ENCODE measurements around the gene SERPINA4.
"Not testable (repeated sequence)": the region's sequence is repeated elsewhere in the genome, so short reads cannot be mapped to it uniquely, and the experiment has no call there.

The SERPINA4 gene

DNA sequence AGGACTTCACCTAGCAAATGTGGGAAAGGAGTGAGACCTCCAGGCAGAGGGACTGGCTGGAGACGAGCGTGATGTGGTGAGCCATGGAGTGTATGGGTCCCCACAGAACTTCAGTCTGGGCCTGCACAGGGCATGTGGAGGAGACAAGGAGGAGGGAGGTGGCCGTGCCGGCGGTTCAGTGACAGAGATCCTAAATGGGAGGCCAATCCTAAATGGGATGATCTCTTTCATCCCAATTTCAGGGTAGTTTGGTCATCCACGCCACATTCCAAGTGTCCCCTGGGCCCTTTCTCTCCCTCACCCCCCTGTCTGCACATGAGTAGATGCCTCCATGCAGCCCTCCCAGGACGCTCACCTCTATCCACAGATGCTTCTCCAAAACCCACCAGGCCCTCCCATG lies 33.2 kb downstream of the SERPINA4 start:
- DNase-seq: no peak

DNA sequence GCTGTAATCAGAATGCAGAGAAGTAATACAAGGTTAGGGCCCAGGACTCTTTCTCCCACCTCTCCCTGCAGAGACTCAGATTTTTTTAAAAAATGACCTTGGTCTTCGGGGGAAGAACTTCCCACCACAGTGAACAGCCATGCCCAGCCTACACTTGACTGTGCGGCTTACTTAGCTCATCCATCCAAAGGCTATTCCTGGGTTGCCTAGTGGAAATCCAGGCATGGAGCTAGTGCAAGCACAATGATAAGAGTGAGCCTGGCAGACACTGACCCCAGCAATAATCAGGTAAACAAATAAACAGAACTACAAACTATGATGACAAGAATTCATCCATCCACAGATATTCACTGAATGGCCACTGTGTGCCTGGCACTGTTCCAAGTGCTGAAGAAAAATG lies 34.7 kb downstream of the SERPINA4 start:
- DNase-seq: no peak

DNA sequence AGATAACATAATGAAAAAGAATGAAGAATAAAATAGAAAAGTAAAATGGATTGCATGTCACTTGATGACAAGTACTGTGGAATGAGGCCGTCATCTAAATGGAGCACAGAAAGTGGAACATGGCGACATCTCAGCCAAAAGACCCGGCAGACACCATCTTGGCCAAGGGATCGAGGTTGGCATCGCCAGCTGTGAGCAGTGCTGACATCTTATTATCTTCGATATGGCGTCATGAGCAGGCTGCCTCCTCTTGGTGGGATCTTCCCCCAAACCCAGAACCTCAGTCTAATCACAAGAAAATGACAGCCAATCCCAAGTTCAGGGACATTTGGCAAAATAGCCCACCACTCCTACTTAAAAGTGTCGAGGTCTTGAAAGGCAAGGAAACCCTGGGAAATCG lies 35.1 kb downstream of the SERPINA4 start:
- no peak for DNase-seq

DNA sequence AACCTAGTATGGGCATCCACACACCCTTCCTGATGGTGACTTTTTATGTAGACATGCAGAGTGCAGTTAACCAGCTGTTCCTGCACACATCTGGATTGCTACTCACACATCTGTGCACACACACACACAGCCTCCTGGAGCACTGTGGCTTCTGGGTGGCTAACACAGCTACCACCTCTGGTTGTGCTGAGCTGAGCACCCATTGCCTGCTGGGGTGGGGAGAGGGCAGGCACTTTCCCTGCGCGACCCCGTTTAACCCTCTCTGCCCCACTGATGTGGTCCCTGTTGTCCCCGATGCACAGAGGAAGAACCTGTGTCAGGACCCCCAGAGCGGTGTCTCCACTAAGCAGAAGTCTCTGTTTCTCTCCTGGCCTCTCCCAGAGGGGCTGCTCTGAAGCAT lies 36.5 kb downstream of the SERPINA4 start:
- no peak for DNase-seq

DNA sequence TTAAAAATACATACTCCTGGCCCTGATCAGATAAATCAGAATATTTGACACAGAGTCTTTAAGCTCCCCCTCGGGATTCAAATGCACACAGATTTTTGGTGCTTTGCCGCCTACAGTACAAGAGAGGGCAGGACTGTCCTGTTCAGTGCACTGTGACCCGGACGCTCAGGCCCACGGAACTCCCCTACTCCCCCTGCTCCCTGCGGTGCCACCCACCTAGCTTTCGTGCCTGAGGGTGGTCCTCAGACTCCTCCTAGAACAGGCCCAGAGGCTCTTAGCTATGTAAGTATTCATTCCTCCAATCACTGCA lies 37.2 kb downstream of the SERPINA4 start:
- no peak for DNase-seq

DNA sequence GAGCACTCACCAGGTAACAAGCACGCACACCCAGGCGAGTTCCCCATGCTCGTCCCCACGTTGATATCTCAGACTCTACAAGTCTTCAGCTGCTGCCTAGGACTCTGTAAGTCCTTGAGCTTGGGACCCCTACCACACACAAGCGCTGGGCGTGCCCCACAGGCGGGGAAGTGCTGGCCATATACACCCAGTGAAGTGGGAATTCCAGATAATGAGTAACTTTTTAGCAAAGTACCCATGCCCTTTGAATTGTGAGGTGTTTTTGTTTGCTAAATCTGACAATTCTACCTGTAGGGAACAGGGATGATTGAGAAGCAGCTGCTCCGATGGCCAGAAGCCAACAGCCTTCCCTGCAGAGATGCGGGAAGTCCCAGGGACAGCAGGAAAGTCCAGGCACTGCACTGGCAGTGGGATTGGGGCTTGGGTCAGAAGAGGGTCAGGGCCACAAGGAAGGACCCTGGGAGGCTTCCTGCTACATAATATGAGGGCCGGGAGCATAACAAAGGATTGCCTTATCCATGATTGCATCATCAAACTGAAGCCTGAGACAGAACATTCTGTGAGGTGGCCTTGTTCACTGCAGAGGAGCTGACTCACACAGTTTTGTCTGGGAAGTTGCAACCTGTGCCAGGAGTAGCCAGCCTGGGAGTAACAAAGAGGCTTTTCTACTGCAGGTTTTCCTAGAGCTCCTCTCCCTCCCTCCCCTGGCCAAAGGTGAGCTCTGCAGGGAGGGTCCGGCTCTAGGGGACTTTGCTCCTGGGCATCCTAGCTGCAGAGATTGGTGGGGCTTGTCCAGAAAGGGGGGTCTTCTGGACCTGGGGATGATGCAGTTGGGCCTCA lies 37.8 kb downstream of the SERPINA4 start:
- DNase-seq: no peak

DNA sequence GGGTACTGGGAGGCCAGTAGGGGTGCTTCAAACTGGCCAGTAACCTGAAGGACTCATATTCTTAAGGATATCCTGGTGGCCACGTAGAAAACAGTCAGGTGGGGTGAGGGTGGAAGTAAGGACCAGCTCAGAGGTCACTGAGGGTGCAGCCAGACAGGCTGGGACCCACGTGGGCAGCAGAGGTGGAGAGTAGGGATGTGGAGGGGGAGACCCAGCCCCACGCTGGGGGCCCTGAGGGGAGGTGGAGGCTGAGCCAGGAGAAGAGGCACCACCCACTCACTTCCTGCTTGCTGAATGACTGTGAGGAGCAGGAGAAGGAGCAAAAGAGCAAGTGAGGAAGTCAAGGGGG lies 38.4 kb downstream of the SERPINA4 start:
- DNase-seq: no peak

DNA sequence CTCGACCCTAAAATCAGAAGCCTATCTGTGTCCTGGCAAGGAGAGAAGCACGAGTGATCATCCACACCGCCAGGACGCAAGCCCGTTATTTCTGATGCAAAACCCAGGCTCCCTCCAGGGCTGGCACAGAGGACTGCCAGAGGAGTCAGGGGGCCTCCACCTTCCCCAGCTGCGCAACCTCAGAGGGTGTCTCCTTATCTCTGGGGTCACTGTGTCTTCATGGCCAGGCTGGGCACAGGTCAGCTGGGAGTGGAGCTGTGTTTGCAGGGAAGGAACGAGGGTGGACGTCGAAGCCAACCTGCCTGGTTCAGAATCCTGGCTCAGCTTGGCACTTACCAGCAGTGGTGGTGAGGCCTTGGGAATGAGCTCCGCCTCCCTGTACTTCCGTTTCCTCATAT lies 38.9 kb downstream of the SERPINA4 start:
- DNase-seq: no peak

DNA sequence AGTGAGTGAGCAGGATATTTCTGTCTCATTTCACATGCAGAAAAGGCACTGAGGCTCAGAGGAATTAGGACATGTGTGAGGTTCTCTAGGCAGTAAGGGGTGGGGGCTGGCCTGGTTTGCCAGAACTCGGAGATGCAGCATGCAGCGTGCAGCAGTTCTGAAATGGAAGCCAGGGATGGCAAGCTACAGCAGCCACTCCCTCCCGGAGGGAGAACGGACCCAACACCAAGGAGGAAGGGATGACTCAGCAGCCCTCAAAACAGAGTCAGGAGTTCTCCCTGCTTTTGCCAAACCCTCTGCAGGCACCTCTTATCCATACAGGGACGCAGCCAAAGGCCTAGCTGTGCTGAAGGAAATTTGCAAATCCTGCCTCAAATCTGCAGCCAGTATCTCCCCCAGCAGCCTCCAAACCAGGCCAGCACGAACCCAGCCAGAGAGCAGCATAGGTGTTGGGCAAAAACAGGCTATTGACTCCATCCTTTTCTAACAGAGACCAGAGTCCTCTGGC lies 40.7 kb downstream of the SERPINA4 start:
- no peak for DNase-seq

DNA sequence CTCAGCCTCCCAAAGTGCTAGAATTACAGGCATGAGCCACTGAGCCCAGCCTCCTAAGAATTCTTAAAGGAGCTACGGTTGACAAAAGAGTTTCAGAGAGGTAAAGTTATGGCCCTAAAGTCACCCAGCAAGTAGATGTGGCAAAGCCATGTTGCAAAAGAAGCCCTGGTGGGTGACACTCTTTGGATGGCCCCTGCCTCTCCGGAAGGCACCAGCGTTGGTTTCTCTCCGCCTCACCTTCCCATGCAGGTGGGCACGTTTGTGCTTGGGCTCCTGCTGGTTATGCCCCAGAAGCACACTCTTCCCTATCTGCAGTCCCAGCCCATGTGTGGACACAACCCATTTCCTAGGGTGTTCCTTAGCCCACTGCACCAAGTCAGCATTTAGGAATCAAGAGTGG lies 41.5 kb downstream of the SERPINA4 start:
- no peak for DNase-seq

DNA sequence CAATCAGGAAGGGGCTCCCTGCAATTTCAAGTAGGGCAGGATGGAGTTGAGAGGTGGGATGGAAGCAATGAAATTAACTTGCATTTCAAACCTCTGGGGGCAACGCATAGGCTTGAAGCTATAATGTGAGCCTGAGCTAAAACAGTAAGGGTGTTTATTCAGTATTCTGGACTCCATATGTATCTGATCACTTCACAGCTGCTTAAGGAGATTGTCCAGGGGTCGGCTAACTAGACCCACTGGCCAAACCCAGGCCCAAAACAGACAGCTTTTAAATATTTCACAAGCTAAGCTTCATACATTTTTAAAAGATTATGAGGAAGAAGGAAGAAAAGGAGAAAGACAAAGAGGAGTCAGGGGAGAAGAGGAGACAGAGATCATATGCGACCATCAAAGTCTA lies 44.1 kb downstream of the SERPINA4 start:
- no peak for DNase-seq

DNA sequence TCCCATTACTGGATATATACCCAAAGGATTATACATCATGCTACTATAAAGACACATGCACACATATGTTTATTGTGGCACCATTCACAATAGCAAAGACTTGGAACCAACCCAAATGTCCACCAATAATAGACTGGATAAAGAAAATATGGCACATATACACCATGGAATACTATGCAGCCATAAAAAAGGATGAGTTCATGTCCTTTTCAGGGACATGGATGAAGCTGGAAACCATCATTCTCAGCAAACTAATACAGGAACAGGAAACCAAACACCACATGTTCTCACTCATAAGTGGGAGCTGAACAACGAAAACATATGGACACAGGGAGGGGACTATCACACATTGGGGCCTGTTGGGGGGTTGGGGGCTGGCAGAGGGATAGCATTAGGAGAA lies 47.7 kb downstream of the SERPINA4 start:
- DNase-seq: not testable (repeated sequence)

DNA sequence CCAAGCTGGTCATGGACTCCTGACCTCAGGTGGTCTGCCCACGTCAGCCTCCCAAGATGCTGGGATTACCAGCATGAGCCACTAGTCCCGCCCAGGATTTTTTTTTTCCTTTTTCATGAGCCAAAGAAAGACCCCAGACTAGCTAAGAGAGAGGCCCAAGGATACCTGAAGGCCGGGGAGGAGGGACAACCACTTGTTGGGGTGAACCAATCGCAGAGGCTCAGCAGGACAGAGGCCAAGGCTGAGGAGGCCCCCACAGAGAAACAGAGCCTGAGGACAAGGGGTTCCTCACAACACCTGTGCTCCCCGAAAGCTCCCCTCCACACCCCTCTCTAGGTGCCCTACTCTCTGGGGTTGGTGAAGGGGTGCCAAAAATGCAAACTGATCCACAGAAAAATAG lies 49.9 kb downstream of the SERPINA4 start:
- DNase-seq: no peak

DNA sequence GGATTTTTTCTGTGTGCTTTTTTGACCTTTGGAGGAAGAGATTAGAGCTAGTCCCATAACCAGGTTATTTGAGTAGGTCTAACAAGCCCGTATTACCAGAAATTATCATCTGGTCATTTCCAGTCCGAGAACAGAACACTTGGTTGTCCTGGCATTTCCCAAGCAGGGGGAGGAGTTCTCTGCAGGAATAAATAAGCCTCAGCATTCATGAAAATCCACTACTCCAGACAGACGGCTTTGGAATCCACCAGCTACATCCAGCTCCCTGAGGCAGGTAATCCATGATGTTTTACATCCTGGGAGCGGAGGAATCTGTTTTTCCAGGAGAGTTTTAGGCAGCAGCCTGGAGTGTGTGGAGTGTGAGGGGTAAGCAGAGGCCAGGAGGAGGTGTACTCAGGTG lies 50.9 kb downstream of the SERPINA4 start, which contains the start of gene SERPINA3:
Gene SERPINA3 (plus strand): TSS at position 218 of the 400 bp plus-strand sequence. CDS start 2,051 bp downstream, outside the sequence.
- DNase-seq: no peak

DNA sequence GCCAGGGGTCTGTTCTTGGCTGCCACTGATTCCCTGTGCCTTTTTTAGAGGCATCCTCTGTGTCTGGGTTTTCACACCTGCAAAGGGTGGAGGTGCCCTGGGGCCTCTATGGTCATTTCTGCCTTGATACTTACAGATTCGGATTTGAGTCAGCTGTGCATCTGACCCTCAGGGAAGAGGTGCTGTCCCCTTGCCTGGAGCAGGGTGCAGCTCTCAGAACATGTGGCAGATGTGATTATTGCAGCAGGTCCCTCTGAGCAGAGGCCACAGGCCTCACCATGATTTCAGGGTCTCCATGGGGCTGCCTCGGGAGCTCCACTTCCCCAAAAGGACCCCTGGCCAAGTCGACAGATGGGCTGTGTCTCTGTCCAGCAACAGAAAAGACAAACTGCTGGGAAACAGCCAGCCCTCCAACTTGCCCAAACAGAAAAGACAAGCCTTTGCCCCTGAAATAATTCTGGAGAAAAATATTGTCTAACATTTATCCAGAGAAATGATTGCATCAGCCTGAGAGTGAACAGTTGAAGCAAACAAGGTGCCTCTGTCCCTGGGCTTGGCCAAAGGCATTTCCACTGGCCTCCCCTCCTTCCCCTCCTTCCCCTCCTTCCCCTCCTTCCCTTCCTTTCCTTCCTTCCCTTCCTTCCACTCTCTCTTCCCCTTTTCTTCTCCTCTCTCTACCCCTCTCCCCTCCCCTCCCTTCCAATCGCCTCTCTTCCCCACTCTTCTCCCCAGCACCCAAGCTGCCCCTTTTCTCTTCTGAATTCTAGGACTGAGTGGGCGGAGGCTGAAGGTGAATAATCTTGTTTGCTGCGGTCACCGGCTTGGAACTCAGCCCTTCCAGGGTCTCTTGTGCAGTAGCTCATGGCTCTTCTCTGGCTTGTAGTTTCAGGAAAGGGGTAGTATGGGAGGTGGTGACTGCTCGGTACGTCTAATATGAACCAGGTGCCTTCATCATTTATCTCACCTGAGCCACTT lies 51.6 kb downstream of the SERPINA4 start:
- DNase-seq: no peak

DNA sequence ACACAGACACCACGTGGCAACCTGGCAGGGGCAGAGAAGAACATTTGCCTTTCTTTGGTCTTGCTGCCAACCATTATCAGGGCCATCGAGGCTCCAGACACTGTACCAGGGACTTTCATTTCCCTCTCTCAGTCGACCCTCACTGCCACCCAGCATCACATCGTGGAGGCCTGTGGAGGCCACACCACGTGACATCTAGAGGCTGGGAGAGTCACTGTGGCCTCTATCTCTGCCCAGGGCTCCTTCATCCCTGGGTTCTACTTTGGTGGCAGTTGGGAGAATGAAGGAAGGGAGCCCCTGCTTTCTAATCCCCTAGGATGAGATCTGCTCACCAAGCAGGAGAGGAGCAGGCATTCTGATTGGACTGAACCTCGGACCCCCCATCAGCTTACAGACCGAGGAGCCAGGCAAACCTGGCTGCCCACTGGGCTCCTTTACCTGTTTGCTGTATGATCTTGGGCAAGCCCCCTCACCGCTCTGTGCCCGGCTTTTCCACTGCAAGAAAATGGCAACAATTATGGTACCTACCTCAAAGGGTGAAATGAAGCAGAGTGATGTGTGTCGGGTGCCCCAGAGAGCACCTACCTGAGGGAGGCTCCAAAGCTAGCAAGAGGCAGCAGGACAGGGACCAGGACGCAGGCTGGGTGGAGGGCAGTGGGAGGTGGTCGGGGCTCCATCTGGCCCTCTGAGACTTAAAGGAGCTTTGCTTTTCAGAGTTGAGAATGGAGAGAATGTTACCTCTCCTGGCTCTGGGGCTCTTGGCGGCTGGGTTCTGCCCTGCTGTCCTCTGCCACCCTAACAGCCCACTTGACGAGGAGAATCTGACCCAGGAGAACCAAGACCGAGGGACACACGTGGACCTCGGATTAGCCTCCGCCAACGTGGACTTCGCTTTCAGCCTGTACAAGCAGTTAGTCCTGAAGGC lies 52.7 kb downstream of the SERPINA4 start:
- no peak for DNase-seq

DNA sequence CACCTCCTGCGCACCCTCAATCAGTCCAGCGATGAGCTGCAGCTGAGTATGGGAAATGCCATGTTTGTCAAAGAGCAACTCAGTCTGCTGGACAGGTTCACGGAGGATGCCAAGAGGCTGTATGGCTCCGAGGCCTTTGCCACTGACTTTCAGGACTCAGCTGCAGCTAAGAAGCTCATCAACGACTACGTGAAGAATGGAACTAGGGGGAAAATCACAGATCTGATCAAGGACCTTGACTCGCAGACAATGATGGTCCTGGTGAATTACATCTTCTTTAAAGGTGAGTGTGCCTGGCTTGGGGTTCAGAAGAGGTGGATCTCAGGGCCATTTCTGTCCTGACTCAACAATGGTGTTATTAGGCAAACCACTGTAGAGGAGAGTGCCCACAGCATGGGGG lies 53.6 kb downstream of the SERPINA4 start:
- no peak for DNase-seq

DNA sequence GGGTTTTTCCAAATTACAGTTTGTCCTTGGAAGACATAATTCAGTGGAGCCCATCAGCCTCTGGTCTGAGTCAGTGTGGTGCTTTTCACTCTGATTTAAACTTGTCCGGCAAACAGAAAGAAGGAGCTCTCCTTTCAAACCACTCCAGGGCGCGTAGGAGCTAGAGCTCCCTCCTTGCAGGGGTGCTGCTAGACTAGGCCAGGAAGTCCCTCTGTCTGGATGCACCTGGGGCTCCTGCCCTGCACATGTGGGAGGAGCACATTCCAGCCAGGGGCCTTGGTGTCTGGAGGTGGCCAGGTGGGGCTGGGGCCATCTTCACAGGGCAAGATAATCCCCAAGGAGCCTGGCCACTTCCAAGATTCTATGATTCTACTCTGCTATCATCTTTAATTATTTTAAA lies 54.0 kb downstream of the SERPINA4 start:
- DNase-seq: no peak

DNA sequence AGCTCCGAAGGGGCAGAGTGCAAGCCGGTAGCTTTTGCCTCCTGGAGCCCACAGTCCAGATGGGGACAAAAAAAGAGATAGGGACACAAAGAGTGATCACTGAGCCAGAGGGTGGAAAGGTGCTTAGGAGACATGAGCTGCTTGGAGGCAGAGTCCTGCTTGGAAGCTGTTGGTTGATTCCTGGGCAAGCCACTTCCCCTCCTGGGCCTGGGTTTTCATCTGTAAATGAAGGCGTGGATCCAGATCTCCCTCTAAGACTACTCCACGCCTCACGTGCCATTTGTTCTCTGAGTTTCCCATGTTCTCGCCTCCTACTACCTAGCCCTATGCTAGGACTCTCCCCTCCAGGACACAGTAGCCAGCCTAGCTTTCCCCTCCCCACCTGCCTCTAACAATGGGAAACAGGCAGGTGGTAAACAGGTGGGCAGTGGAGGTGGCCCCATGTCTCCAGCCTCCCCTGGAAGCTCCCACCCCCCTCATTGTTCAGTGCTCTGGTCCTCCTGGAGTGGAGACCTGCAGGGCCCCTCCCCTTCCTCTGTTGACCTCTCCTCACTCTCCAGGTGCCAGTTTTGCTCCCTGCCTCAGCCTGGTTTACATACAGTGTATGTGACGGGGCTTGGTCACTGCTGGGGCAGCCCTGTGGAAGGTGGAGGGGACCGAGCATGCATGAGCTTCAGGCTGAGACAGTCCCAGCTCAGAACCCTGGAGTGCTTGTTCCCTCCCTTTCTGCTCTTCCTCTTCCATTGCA lies 54.8 kb downstream of the SERPINA4 start:
- DNase-seq: no peak

DNA sequence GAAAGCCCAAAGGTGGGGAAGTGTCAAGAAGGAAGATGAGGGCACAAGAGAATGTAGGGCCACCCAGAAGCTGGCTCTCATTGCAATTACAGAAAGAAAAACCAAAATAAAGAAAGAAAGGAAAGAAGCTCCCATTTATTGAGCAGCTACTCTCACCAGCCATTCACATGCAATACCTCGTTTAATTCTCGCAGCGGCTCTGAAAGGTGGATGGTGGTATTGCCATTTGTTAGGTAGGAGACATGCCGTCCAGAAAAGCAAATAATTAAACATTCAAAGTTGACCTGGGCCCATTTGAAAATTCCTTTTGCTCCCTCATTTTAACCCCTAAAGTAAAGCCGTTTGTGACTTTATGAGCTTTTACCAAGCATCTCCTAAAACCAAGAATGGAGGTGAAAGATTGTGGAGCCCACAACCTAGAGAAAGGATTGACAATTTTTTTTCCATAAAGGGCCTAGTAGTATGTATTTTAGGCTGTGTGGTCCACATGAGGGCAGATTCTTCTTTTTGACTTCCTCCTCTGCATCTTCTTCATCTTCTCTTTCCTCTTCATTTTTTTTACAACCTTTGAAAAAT lies 56.2 kb downstream of the SERPINA4 start:
- DNase-seq: no peak

DNA sequence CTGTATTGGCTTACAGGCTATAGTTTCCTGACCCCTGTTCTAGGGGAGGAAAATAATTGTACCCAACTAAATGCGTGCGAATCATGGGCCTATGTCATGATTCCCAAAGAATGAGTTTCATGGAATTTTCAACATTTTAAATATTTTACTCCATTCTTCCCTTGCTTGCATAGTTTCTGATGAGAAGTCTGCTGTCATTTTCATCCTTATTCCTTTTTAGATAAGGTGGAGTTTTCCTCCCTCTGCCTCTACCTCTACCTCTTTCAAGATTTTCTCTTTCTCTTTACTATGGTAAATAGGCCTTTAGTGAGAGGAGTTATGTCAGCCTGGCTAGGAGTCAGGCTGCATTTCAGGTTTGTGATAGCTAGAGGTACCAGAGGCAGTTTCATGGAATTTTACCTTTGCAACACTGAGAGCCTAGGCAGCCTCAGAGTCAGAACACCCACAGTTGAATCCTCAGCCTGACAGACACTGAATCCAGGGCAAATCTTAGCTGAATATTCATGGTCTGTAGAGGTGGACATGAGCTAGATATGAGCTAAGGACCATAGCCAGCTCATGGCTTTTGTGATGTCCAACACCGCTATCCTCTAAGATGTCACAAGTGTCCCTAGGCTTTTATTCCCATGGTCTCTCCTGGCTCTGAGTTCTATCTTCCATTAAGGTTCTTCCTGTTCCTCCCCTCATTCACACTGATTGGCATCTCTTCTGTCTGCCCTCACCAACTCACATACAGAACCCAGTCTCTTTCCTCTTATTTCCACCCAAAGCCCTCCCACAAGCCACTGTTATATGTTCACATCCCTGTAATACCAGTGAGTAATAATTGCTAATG lies 57.0 kb downstream of the SERPINA4 start:
- DNase-seq: no peak
